HepG2 (cell line): ENCODE data around the gene PLD1. TPM values are rescaled to one million over a fixed set of nuclear protein-coding genes. Genes with fewer than 3 reads are reported as not detected.

Experiments
- ELF3 ChIP-seq: IDR thresholded peaks from 2 replicates; pipeline ENCODE4 v1.6.1; 2016; ENCODE audit warnings: missing genetic modification reagents, missing compliant biosample characterization
- FOSL2 ChIP-seq: sonication (generic); formaldehyde crosslinking; IDR thresholded peaks from 2 replicates; pipeline ENCODE4 v1.4.0; 2020; ENCODE audit warnings: missing genetic modification reagents
- GFI1 ChIP-seq: sonication (generic); formaldehyde crosslinking; IDR thresholded peaks from 2 replicates; pipeline ENCODE4 v1.5.0; 2020; ENCODE audit warnings: missing genetic modification reagents, mild to moderate bottlenecking, borderline replicate concordance
- GPBP1L1 ChIP-seq: sonication (generic); formaldehyde crosslinking; IDR thresholded peaks from 2 replicates; pipeline ENCODE4 v1.5.0; 2020; ENCODE audit warnings: mild to moderate bottlenecking, missing genetic modification reagents
- HNRNPH1 ChIP-seq: fragments of 200-400 bp; formaldehyde crosslinking; optimal IDR thresholded peaks from 2 replicates; pipeline ENCODE3; 2017; ENCODE audit warnings: mild to moderate bottlenecking, low read depth, low read length
- NFIC ChIP-seq: IDR thresholded peaks from 2 replicates; pipeline ENCODE4 v1.6.1; 2012; ENCODE audit warnings: mild to moderate bottlenecking, low read length, inconsistent platforms
- SOX13 ChIP-seq, 3 experiments: fragments of 450-650 bp in 1 of 3; sonication (generic) in 1 of 3; formaldehyde crosslinking in 1 of 3; IDR thresholded peaks in 2 of 3; conservative IDR thresholded peaks in 1 of 3; 2 replicates each; pipeline versions ENCODE4 v1.5.0 to v1.6.1; 2016 to 2020; ENCODE audit warnings: antibody characterized with exemption in 1 of 3, mild to moderate bottlenecking in 1 of 3, missing compliant biosample characterization in 1 of 3, missing genetic modification reagents in 1 of 3, moderate library complexity in 1 of 3
- TERF1 ChIP-seq: sonication (generic); formaldehyde crosslinking; IDR thresholded peaks from 2 replicates; pipeline ENCODE4 v1.8.0; 2022; ENCODE audit warnings: mild to moderate bottlenecking, missing genetic modification reagents, moderate library complexity
- TMF1 ChIP-seq: sonication (generic); formaldehyde crosslinking; IDR thresholded peaks from 2 replicates; pipeline ENCODE4 v1.8.1; 2022; ENCODE audit warnings: low read depth, missing genetic modification reagents
- ZBTB34 ChIP-seq: sonication (generic); formaldehyde crosslinking; IDR thresholded peaks from 2 replicates; pipeline ENCODE4 v1.8.0; 2022; ENCODE audit warnings: mild to moderate bottlenecking, missing genetic modification reagents
- ZNF280D ChIP-seq: sonication (generic); formaldehyde crosslinking; IDR thresholded peaks from 2 replicates; pipeline ENCODE4 v1.5.1; 2020; ENCODE audit warnings: mild to moderate bottlenecking, missing genetic modification reagents
- ZNF414 ChIP-seq: sonication (generic); formaldehyde crosslinking; IDR thresholded peaks from 2 replicates; pipeline ENCODE4 v1.5.0; 2020; ENCODE audit warnings: missing genetic modification reagents
- ZNF430 ChIP-seq: sonication (generic); formaldehyde crosslinking; IDR thresholded peaks from 2 replicates; pipeline ENCODE4 v1.9.0; 2021; ENCODE audit warnings: mild to moderate bottlenecking, missing genetic modification reagents
- ZNF547 ChIP-seq: sonication (generic); formaldehyde crosslinking; IDR thresholded peaks from 2 replicates; pipeline ENCODE4 v1.5.1; 2020; ENCODE audit warnings: mild to moderate bottlenecking, missing genetic modification reagents
- ZNF724P ChIP-seq: sonication (generic); formaldehyde crosslinking; IDR thresholded peaks from 2 replicates; pipeline ENCODE4 v1.8.0; 2022; ENCODE audit warnings: missing genetic modification reagents, borderline replicate concordance
- ZXDC ChIP-seq: sonication (generic); formaldehyde crosslinking; IDR thresholded peaks from 2 replicates; pipeline ENCODE4 v1.5.0; 2020; ENCODE audit warnings: mild to moderate bottlenecking, missing genetic modification reagents
- polyA plus RNA-seq, 8 experiments: library from polyadenylated mRNA; depleted of rRNA in 3 of 8; stranded (reverse) in 7 of 8; unstranded in 1 of 8; fragments of >200 nt; fragmentation: Illumina TruSeq in 4 of 8; extraction: Trizol in 4 of 8; gene quantifications; 2 replicates each; pipeline versions ENCODE4 v1.2.1 to v1.2.3, GENCODE V29; 2011 to 2016; ENCODE audit warnings: low read depth in 4 of 8, missing spikeins in 1 of 8, mixed read lengths in 1 of 8; ENCODE audit not compliant: insufficient read depth in 1 of 8
- total RNA-seq, 5 experiments: library from RNA; depleted of rRNA; stranded (reverse); fragments of >200 nt; fragmentation: Illumina TruSeq; extraction: Trizol; gene quantifications; 2 replicates each; pipeline ENCODE4 v1.2.3, GENCODE V29; 2016; ENCODE audit warnings: low read depth in 1 of 5

Gene PLD1
- total and polyA plus RNA-seq, 2 of the 13 experiments (the other 11 are each of a cell fraction or from before 2014, with no cell fraction given), result 27.1 to 59.4 TPM

- TF ChIP-seq ZNF280D (CRISPR knock-in tag), result no peak
- TF ChIP-seq TERF1 (CRISPR knock-in tag), result no peak
- TF ChIP-seq ZNF724P (CRISPR knock-in tag), result no peak
- no peak for TF ChIP-seq GPBP1L1 (CRISPR knock-in tag)
- TF ChIP-seq SOX13 (IDR thresholded peaks at IDR 0.05), result peak; percentile 44; the same call in 1 of the 2 replicates
- peak in 1 of 2 experiments; percentile 80; a peak in 2 of 4 replicates for TF ChIP-seq SOX13 (CRISPR knock-in tag; conservative IDR thresholded peaks at IDR 0.05 in 1 of 2, IDR thresholded peaks at IDR 0.05 in 1 of 2)
- no peak for TF ChIP-seq ZXDC (CRISPR knock-in tag)
- no peak for TF ChIP-seq TMF1 (CRISPR knock-in tag)
- no peak for TF ChIP-seq HNRNPH1
- TF ChIP-seq ELF3 (CRISPR knock-in tag), result peak; percentile 74
- peak; percentile 87 for TF ChIP-seq GFI1
- TF ChIP-seq NFIC, result peak; percentile 75
- no peak for TF ChIP-seq ZNF547
- no peak for TF ChIP-seq ZNF430
- no peak for TF ChIP-seq ZBTB34
- TF ChIP-seq FOSL2, result no peak
- no peak for TF ChIP-seq ZNF414 (CRISPR knock-in tag)
Observed at GRCh38 chr3:171680726-171681411, 129.4 kb downstream of the PLD1 start (continued).
